ENCODE results near the gene FAM83G. TPM values are rescaled to one million over a fixed set of nuclear protein-coding genes. Genes with fewer than 3 reads are reported as not detected.
"Not testable (repeated sequence)": the region's sequence is repeated elsewhere in the genome, so short reads cannot be mapped to it uniquely, and the experiment has no call there.

Gene FAM83G
- total RNA-seq, 1 donor from 2014 or later = 4.3 TPM

GRCh38 chr17:18956581-18956980 is 48.0 kb downstream of the FAM83G start:
- DNase-seq (ENCODE audit: low read depth) = no peak

DNA sequence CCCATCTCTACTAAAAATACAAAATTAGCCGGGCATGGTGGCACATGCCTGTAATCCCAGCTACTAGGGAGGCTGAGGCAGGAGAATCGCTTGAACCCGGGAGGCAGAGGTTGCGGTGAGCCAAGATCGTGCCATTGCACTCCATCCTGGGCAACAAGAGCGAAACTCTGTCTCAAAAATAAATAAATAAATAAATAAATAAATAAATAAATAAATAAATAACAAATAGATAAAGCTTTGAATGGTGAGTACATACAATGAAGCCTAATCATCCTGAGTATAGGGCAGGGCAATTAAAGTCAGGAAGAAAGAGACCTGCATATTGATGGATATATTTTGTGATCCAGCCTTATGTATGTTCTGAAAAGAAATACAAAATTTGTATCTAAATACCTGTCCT is 48.5 kb downstream of the FAM83G start:
- DNase-seq (ENCODE audit: low read depth) = not testable (repeated sequence)

DNA sequence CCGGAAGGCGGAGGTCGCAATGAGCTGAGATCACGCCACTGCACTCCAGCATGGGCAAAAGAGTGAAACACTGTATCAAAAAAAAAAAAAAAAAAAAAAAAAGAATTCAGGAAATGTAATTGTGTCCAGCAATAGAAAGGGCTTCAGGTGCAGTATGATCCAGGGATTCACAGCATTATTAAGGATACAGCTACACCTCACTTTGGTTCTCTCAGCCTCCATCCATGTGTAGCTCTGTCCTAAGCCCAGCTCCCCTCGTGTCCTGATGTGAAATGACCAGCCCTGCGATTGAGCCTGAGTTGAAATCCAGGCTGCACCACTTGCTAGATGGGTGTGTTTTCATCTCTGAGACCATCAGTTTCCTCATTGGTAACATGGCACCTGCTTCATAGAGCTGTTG is 49.6 kb downstream of the FAM83G start:
- no peak for DNase-seq (ENCODE audit: low read depth)

- no peak for DNase-seq (ENCODE audit: low read depth)
These were observed 50.2 kb downstream of the FAM83G start for GRCh38 chr17:18954321-18954720.

DNA sequence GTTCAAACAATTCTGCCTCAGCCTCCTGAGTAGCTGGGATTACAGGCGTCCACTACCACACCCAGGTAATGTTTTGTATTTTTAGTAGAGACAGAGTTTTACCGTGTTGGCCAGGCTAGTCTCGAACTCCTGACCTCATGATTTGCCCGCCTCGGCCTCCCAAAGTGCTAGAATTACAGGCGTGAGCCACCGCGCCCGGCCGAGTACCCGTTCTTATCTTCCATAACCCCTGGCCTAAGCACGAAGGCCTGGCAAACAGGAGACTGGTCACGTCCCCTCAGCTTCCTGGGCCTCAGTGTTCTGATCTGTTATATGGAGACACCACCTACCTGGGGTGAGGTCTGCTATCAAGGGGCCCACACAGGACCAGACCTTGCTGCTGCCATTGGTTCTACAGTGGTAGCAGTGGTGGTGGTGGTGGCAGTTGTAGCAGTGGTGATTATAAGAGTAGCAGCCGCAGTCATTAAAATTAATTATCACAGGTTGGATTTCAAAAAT is 51.3 kb downstream of the FAM83G start:
- DNase-seq (ENCODE audit: low read depth) = no peak

DNA sequence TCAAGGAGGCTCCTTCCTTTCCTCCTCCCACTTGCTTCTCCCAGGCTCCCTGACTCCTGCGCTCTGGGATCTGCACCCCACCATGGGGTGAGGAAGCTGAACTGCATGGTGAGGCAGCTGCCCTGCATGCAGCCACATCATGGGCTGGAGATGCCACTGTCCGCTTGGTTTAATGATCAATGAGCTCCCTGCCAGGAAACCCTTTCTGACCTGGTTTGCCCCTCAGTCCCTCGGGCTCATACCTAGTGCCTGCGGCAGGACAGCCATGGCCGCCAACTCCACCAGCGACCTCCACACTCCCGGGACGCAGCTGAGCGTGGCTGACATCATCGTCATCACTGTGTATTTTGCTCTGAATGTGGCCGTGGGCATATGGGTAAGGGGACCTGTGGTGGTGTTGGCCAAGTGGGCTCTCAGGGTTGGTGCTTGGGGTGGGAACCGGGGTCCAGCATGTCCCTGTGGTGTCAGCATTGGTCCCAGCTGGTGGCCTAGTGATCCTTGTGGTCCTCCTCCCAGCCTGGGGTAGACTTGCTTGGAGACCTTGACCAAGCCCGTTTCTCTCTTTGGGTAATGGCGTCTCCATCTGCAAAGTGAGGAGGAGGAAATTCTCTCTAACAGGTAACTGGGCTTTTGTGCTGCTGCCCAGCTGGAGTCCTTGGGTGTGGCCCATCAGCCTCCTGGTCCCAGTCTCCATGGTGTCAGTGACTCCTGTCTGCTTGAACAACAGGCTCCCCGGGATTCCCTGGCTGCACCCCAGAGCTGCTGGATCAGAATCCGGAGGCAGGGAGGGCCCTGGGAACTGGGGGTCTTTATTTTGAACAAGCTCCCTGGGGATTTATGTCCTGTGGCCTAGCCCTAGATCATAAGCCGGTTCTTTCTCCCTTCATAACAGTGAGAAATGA is 52.4 kb downstream of the FAM83G start, which contains the start of gene SLC5A10:
Gene SLC5A10 (plus strand): TSS at position 225 of the 902 bp plus-strand sequence. CDS start 41 bp downstream, at position 266.
- DNase-seq (ENCODE audit: low read depth) = no peak

- DNase-seq (ENCODE audit: low read depth) = no peak
These were observed 53.3 kb downstream of the FAM83G start for GRCh38 chr17:18950944-18951905.

DNA sequence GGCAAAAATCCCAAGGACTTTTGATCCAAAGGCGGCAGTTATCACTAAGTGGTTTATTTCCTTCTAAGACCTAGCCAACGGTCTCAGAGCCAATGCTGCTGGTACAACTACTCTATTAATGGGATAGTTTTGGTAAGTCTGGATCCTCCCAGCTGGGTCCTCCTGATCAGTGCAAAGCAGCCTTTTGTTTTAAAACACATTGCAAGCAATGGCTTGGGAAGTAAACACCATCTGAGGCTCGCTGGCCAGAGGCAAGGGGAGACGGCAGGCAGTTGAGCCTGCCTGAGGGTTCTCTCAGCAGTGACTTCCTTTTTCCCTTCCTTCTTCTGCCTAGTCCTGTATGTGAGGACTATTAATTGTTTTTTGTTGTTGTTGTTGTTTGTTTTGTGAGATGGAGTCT is 54.2 kb downstream of the FAM83G start:
- DNase-seq (ENCODE audit: low read depth) = no peak

DNA sequence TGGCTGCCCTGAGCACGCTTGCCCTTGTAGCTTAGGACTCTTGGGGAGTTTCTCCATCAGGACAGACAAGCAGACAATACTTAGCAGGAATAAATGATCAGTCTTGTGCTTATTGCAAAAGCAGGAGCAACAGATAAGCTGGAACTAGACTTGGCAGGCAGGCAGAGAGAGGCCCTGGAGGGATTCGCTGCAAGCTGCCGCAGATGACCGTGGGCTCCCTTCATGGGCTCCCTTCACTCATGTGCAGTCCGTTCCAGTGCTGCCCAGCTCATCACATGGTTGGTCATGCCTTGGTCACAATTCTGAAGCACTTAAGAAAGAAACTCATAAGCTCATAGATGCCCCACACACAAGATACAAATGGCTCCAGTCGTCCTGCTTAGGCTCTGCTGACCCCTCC is 55.0 kb downstream of the FAM83G start:
- no peak for DNase-seq (ENCODE audit: low read depth)

- no peak for DNase-seq (ENCODE audit: low read depth)
These were observed 56.0 kb downstream of the FAM83G start for GRCh38 chr17:18948476-18949006.

DNA sequence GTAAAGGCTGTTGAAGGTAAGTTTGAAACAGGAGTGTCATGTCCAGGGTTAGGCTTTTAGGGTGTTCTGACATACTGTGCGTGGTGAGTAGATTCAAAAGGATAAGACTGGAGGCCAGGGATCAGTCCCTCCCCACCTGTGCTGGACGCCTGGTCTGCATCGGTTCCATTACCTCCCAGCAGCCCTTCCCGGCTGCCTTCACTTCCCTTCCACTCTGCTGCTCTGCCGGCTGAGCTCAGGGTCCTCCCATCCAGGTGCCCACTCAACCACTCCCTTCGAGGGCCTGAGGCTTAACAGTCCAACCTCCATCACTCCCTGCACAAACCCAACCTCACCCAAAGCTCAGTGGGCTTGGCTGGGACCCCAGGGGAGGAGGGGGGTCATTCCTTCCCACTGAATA is 56.7 kb downstream of the FAM83G start:
- DNase-seq (ENCODE audit: low read depth) = no peak

- DNase-seq (ENCODE audit: low read depth) = no peak
These were observed 58.0 kb downstream of the FAM83G start for GRCh38 chr17:18946536-18946935.

DNA sequence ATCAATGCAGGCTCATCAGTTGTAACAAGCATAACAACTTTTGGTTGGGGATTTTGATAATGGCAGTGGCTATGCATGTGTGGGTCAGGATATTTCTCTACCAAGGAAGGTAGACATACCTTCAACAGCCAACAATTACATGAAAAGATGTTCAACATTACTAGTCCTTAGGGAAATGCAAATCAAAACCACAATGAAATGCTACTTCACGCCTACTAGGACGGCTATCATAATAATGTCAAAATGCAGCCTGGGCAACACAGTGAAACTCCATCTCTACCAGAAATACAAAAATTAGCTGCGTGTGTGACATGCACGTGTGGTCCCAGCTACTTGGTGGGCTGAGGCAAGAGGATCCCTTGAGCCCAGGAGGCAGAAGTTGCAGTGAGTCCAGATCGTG is 59.9 kb downstream of the FAM83G start:
- DNase-seq (ENCODE audit: low read depth) = no peak

GRCh38 chr17:18938692-18939023 is 65.9 kb downstream of the FAM83G start:
- DNase-seq (ENCODE audit: low read depth) = no peak

DNA sequence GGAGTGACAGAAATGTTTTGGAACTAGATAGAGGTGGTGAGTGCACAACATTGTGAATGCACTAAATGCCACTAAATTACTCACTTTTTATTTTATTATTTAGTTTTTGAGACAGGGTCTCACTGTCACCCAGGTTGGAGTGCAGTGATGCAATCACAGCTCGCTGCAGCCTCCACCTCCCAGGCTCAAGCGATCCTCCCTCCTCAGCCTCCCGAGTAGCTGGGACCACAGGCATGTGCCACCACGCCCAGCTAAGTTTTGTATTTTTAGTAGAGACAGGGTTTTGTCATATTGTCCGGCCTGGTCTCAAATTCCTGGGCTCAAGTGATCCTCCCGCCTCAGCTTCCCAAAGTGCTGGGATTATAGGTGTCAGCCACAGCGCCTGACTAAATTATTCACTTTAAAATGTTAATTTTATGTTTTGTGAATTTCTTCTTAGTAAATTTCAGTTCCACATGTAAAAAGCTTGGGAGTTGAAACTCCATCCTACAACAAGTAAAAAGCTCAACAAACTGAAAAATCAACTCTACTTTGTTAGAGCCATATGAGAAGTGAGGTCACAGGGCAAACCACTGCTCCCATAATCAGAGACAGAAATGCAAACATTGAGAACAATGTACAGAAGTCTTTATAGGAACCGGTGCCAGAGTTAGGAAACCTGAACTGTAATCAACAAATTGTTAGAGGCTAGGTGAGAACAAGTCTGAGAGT is 66.4 kb downstream of the FAM83G start:
- no peak for DNase-seq (ENCODE audit: low read depth)

DNA sequence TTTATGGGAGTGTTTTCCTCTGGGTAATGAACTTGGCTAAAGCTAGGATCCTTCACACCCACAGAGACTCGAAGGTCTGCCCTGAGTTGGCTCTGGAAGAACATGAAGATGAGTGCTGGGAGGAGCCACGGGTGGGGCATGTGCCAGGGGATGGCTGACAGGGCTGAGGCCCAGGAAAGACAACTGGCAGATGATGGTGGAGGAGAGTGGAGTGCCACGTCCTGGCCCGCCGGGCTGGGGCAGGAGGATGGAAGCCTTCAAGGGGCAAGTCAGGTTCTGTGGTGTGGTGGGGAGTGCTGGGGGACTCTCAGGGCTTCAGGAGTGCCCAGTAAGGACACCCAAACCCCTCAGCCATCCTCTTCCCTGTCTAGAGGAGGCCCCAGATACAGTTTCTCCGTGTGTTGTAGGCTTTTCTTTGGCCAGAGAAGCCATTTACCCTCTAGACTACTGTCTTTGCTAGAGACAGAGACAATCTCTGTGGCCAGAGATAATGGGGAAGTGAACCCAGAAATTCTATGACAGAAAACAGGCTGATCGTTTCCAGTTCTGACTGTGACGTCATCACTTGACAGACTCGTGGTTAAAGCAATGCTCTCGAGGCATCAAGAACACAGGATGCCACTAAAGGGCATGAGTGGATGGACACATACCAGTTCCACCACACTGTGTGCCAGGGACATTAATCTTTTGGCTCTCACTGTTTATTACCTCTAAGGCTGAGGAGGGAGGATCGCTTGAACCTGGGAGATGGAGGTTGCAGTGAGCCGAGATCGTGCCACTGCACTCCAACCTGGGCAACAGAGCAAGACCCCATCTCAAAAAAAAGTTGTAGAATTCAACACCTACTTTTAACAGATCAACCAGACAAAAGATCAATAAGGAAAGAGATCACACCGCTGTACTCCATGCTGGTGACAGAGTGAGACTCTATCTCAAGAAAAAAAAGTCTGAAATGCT is 71.2 kb downstream of the FAM83G start:
- no peak for DNase-seq (ENCODE audit: low read depth)

- no peak for DNase-seq (ENCODE audit: low read depth)
These were observed 72.1 kb downstream of the FAM83G start for GRCh38 chr17:18932360-18933055.

GRCh38 chr17:18928628-18929125 is 75.9 kb downstream of the FAM83G start:
- DNase-seq (ENCODE audit: low read depth) = no peak

GRCh38 chr17:18925187-18925586 is 79.4 kb downstream of the FAM83G start:
- no peak for DNase-seq (ENCODE audit: low read depth)
